Tibial nerve (tissue), 4 donors: ENCODE data around the gene MMADHC. TPM values are rescaled to one million over a fixed set of nuclear protein-coding genes. Genes with fewer than 3 reads are reported as not detected.
A peak's percentile ranks its signal among the peaks of the same experiment; 100 is the strongest.

Experiments
- DNase-seq, 2 donors: peaks; one replicate each; pipeline ENCODE4 v3.0.0-alpha.2; 2019; ENCODE audit warnings: low spot score in 2 of 2
- H3K27ac ChIP-seq, 4 donors: fragments of 200-600 bp; sonication (generic) in 3 of 4; one replicate each; pipeline ENCODE4 v1.5.1; 2017 to 2019; ENCODE audit warnings: mild to moderate bottlenecking in 1 of 4
- H3K27me3 ChIP-seq, 2 donors: fragments of 200-600 bp; sonication (generic) in 1 of 2; one replicate each; pipeline versions ENCODE4 v1.5.1 to v1.6.0; 2017 to 2019
- H3K36me3 ChIP-seq, 3 donors: fragments of 200-600 bp; sonication (generic); one replicate each; pipeline ENCODE4 v1.5.1; 2018 to 2019
- H3K4me1 ChIP-seq, 4 donors: fragments of 200-600 bp; sonication (generic) in 3 of 4; one replicate each; pipeline ENCODE4 v1.5.1; 2017 to 2019
- H3K4me3 ChIP-seq, 4 donors: fragments of 200-600 bp; sonication (generic) in 3 of 4; one replicate each; pipeline ENCODE4 v1.5.1; 2017 to 2019; ENCODE audit warnings: mild to moderate bottlenecking in 1 of 4, moderate library complexity in 1 of 4
- H3K9me3 ChIP-seq, 4 donors: fragments of 200-600 bp; sonication (generic) in 3 of 4; one replicate each; pipeline ENCODE4 v1.5.1; 2017 to 2019
- EP300 ChIP-seq, 2 donors: sonication (generic); formaldehyde crosslinking; IDR thresholded peaks; one replicate each; pipeline ENCODE4 v1.6.1; 2017; ENCODE audit warnings: antibody characterized with exemption in 2 of 2, mild to moderate bottlenecking in 1 of 2
- POLR2A ChIP-seq, 2 donors: fragments of 450-650 bp; IDR thresholded peaks; one replicate each; pipeline ENCODE4 v1.6.1; 2017; ENCODE audit warnings: antibody characterized with exemption in 2 of 2, mild to moderate bottlenecking in 2 of 2, moderate library complexity in 2 of 2
- WGBS, 2 donors: methylation state at CpG; one replicate each; pipeline ENCODE4 v1.1.5; 2018; 5-methylcytosine and 5-hydroxymethylcytosine counted together
- total RNA-seq, 4 donors: library from RNA; depleted of rRNA; stranded (reverse); fragments of >200 nt; gene quantifications; one replicate each; pipeline ENCODE4 v1.1.0, GENCODE V29; 2016
- TF ChIP-seq, protein P1 (sequence below), 5 experiments: fragments of 200-600 bp in 3 of 5; fragments of 450-650 bp in 2 of 5; sonication (generic) in 3 of 5; IDR thresholded peaks; one replicate each; pipeline ENCODE4 v1.5.1; 2016 to 2019; ENCODE audit warnings: antibody characterized with exemption in 5 of 5, mild to moderate bottlenecking in 3 of 5, moderate library complexity in 2 of 5

Gene MMADHC
- total RNA-seq, 4 donors from 2014 or later = 44.5 to 58.2 (median 54.0) TPM

- Histone ChIP-seq H3K27ac (no peak overlapping the region), H3K4me1 (peaks cover 0 to 5% (median 0%) of the 10 kb centered on the region in 4 donors), H3K27me3 (no peaks in the 10 kb centered on the region), H3K36me3 (no peaks in the 10 kb centered on the region), H3K9me3 (no peaks in the 10 kb centered on the region), H3K4me3 (no peak overlapping the region)
- WGBS, 2 donors = 86 to 95% methylated on average over 1 of the region's 1 CpG
- TF ChIP-seq, protein P1, sequence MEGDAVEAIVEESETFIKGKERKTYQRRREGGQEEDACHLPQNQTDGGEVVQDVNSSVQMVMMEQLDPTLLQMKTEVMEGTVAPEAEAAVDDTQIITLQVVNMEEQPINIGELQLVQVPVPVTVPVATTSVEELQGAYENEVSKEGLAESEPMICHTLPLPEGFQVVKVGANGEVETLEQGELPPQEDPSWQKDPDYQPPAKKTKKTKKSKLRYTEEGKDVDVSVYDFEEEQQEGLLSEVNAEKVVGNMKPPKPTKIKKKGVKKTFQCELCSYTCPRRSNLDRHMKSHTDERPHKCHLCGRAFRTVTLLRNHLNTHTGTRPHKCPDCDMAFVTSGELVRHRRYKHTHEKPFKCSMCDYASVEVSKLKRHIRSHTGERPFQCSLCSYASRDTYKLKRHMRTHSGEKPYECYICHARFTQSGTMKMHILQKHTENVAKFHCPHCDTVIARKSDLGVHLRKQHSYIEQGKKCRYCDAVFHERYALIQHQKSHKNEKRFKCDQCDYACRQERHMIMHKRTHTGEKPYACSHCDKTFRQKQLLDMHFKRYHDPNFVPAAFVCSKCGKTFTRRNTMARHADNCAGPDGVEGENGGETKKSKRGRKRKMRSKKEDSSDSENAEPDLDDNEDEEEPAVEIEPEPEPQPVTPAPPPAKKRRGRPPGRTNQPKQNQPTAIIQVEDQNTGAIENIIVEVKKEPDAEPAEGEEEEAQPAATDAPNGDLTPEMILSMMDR (IDR thresholded peaks at IDR 0.05) = peak in 1 of 5 experiments; percentile 4
- TF ChIP-seq EP300 (IDR thresholded peaks at IDR 0.05) = no peak
- no peak for TF ChIP-seq POLR2A (IDR thresholded peaks at IDR 0.05)
- no peak for DNase-seq
Measured at GRCh38 chr2:149595056-149595963, 7.7 kb upstream of the MMADHC start.

DNA sequence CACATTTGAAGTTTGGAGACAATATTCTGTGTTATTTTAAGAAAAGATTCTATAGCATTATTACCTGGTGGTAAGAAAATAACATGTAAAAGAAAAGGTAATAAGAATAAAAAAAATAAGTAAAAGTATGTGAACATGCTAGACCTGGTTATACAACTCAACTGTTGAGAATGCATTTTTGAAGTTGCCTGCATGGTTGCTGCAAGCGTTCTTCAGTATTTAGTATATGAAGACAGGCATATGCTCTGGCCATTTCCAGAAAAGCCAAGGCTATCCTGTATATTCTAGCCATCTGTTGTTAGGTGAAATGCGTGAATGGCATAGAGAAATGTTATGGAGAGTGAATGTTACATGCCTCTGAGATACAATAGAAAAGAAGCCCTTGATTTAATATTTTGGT lies 6.8 kb upstream of the MMADHC start:
- H3K9me3 ChIP-seq = no peaks in the 10 kb centered on the region
- no peak for TF ChIP-seq POLR2A (IDR thresholded peaks at IDR 0.05)
- TF ChIP-seq, protein P1 (IDR thresholded peaks at IDR 0.05) = no peak
- TF ChIP-seq EP300 (IDR thresholded peaks at IDR 0.05) = no peak
- no peaks in the 10 kb centered on the region for H3K36me3 ChIP-seq
- WGBS, 2 donors = 88 to 93% methylated on average over 2 of the region's 2 CpGs
- H3K4me1 ChIP-seq = peaks cover 0 to 5% (median 0%) of the 10 kb centered on the region in 4 donors
- H3K27ac ChIP-seq = no peak overlapping the region
- no peaks in the 10 kb centered on the region for H3K27me3 ChIP-seq
- no peak overlapping the region for H3K4me3 ChIP-seq
- no peak for DNase-seq

GRCh38 chr2:149587950-149588487 lies 444 bp upstream of the MMADHC start:
- Histone ChIP-seq H3K36me3 (peaks cover 0 to under 1% (median 0%) of the 10 kb centered on the region in 3 donors), H3K9me3 (no peaks in the 10 kb centered on the region), H3K4me3 (peak overlapping the region; percentile 51 to 92 (median 82)), H3K27me3 (no peaks in the 10 kb centered on the region), H3K27ac (peak overlapping the region; percentile 89 to 97 (median 94)), H3K4me1 (peaks cover 0 to 40% (median 14%) of the 10 kb centered on the region in 4 donors)
- DNase-seq = no peak
- TF ChIP-seq POLR2A (IDR thresholded peaks at IDR 0.05) = no peak
- TF ChIP-seq EP300 (IDR thresholded peaks at IDR 0.05) = no peak
- TF ChIP-seq, protein P1 (IDR thresholded peaks at IDR 0.05) = no peak
- WGBS, 2 donors = 50 to 52% methylated on average over 10 of the region's 10 CpGs

DNA sequence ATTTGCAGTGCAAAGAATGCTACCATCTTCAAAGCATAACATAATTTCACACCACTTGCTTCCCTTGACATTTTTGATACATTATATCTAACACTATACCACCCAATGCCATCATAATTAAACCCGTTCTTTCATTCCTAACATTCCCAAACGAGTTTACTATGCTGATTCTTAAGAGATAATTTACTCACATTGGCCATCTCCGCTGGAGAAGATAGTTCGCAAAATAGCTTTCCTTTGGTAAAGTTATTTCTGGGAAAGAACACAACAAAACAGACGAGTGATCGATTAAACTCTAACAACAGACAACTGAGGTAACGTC lies 716 bp downstream of the MMADHC start:
- peak overlapping the region; percentile 89 to 97 (median 94) for H3K27ac ChIP-seq
- no peaks in the 10 kb centered on the region for H3K27me3 ChIP-seq
- TF ChIP-seq POLR2A (IDR thresholded peaks at IDR 0.05) (no peak), EP300 (IDR thresholded peaks at IDR 0.05) (no peak)
- TF ChIP-seq, protein P1 (IDR thresholded peaks at IDR 0.05) = no peak
- no peaks in the 10 kb centered on the region for H3K9me3 ChIP-seq
- H3K36me3 ChIP-seq = peaks cover 0 to 3% (median 0%) of the 10 kb centered on the region in 3 donors
- H3K4me1 ChIP-seq = peaks cover 0 to 46% (median 14%) of the 10 kb centered on the region in 4 donors
- H3K4me3 ChIP-seq = peak overlapping the region; percentile 51 to 92 (median 82)
- no peak for DNase-seq
- WGBS, 2 donors = 0 to 1% methylated on average over 7 of the region's 7 CpGs

DNA sequence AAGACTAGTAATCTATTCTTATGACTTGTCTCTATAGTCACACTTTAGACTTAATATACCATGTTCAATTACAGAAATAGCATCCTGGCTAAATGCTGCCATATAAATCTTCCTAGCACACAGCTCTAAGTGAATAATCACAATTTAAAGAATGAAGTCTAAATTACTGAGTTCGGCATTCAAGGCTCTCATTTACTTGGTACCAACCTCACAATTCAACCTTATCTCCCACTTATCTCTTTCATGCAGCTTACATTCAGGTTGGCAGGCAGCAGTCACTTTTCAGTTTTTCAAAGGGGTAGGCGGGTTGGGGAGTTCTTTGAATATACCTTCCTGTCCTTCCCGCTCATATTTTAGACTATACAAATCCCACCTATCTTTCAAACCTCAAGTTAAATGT lies 1.5 kb downstream of the MMADHC start:
- WGBS, 2 donors = 87 to 89% methylated on average over 3 of the region's 3 CpGs
- H3K4me3 ChIP-seq = peak overlapping the region in 3 of 4 donors; percentile 51 to 92 (median 78)

More for the DNA sequence above, 1.5 kb downstream of the MMADHC start:
- DNase-seq = no peak
- H3K4me1 ChIP-seq = peaks cover 0 to 46% (median 14%) of the 10 kb centered on the region in 4 donors
- H3K27ac ChIP-seq = peak overlapping the region in 2 of 4 donors; percentile 89 to 97
- H3K9me3 ChIP-seq = no peaks in the 10 kb centered on the region
- H3K27me3 ChIP-seq = no peaks in the 10 kb centered on the region
- peaks cover 0 to 8% (median 0%) of the 10 kb centered on the region in 3 donors for H3K36me3 ChIP-seq
- TF ChIP-seq POLR2A (IDR thresholded peaks at IDR 0.05) (no peak), EP300 (IDR thresholded peaks at IDR 0.05) (no peak)
- TF ChIP-seq, protein P1 (IDR thresholded peaks at IDR 0.05) = no peak
